Measurements from ENCODE around the gene DDAH1.

The DDAH1 gene

GRCh38 chr1:85273397-85273796 is 191.6 kb downstream of the DDAH1 start:
- H3K4me3 ChIP-seq (ENCODE audit: low read depth, low read length), result no peak overlapping the region
- H3K36me3 ChIP-seq, result peaks cover 30% of the 10 kb centered on the region
- no peak for DNase-seq
- no peak overlapping the region for H3K27ac ChIP-seq
- TF ChIP-seq CTCF (IDR thresholded peaks at IDR 0.05; ENCODE audit: low read depth, low read length), result no peak
- no peaks in the 10 kb centered on the region for H3K9me3 ChIP-seq (ENCODE audit: severe bottlenecking)
- H3K27me3 ChIP-seq (ENCODE audit: insufficient read depth, low read depth, severe bottlenecking), result no peaks in the 10 kb centered on the region

GRCh38 chr1:85268801-85269585 is 196.0 kb downstream of the DDAH1 start:
- peaks cover 43% of the 10 kb centered on the region for H3K36me3 ChIP-seq
- no peak for DNase-seq
- no peak for TF ChIP-seq CTCF (IDR thresholded peaks at IDR 0.05; ENCODE audit: low read depth, low read length)

More at GRCh38 chr1:85268801-85269585, 196.0 kb downstream of the DDAH1 start:
- H3K27ac ChIP-seq, result no peak overlapping the region
- H3K9me3 ChIP-seq (ENCODE audit: severe bottlenecking), result no peaks in the 10 kb centered on the region
- no peaks in the 10 kb centered on the region for H3K27me3 ChIP-seq (ENCODE audit: insufficient read depth, low read depth, severe bottlenecking)
- no peak overlapping the region for H3K4me3 ChIP-seq (ENCODE audit: low read depth, low read length)
